GM21825 (cell line): Measurements from ENCODE around the gene IQSEC1.

ENCODE experiments used
- ATAC-seq: cut with Tn5 transposase; IDR thresholded peaks from one replicate; pipeline ENCODE4 v1.9.1; 2021; ENCODE audit warnings: mild to moderate bottlenecking, moderate library complexity; ENCODE audit not compliant: unreplicated experiment

Gene IQSEC1

GRCh38 chr3:12898965-12899755, 174.1 kb downstream of the IQSEC1 start:
- ATAC-seq: no peak

- no peak for ATAC-seq
Measured at GRCh38 chr3:12898290-12898964, 174.8 kb downstream of the IQSEC1 start.

GRCh38 chr3:12897381-12898289, 175.6 kb downstream of the IQSEC1 start:
- ATAC-seq: no peak

GRCh38 chr3:12896063-12896985, 176.9 kb downstream of the IQSEC1 start:
- ATAC-seq: no peak

GRCh38 chr3:12895391-12896062, 177.7 kb downstream of the IQSEC1 start:
- ATAC-seq: no peak

GRCh38 chr3:12894629-12895028, 178.6 kb downstream of the IQSEC1 start:
- no peak for ATAC-seq

GRCh38 chr3:12893852-12894251, 179.4 kb downstream of the IQSEC1 start:
- no peak for ATAC-seq

- ATAC-seq: no peak
Measured at GRCh38 chr3:12893247-12893646, 180.0 kb downstream of the IQSEC1 start.

- ATAC-seq: no peak
Measured at GRCh38 chr3:12892840-12893189, 180.4 kb downstream of the IQSEC1 start.

GRCh38 chr3:12891985-12892839, 181.0 kb downstream of the IQSEC1 start:
- no peak for ATAC-seq

- no peak for ATAC-seq
Measured at GRCh38 chr3:12891391-12891984, 181.7 kb downstream of the IQSEC1 start.

GRCh38 chr3:12890610-12891390, 182.4 kb downstream of the IQSEC1 start:
- ATAC-seq: no peak

- no peak for ATAC-seq
Measured at GRCh38 chr3:12886736-12887135, 186.5 kb downstream of the IQSEC1 start.

- ATAC-seq: no peak
Measured at GRCh38 chr3:12886106-12886679, 187.0 kb downstream of the IQSEC1 start.

GRCh38 chr3:12885583-12885930, 187.7 kb downstream of the IQSEC1 start:
- no peak for ATAC-seq

GRCh38 chr3:12884790-12885582, 188.2 kb downstream of the IQSEC1 start:
- ATAC-seq: no peak
